ENCODE measurements around the gene TBRG4.

- no peak for TF ChIP-seq CTCF (IDR thresholded peaks at IDR 0.05)
- no peak for TF ChIP-seq POLR2AphosphoS5 (IDR thresholded peaks at IDR 0.05)
Measured at GRCh38 chr7:45104844-45105587, 6.5 kb downstream of the TBRG4 start.
